ENCODE measurements around the gene PTDSS2.
A peak's percentile ranks its signal among the peaks of the same experiment; 100 is the strongest.

Gene PTDSS2

DNA sequence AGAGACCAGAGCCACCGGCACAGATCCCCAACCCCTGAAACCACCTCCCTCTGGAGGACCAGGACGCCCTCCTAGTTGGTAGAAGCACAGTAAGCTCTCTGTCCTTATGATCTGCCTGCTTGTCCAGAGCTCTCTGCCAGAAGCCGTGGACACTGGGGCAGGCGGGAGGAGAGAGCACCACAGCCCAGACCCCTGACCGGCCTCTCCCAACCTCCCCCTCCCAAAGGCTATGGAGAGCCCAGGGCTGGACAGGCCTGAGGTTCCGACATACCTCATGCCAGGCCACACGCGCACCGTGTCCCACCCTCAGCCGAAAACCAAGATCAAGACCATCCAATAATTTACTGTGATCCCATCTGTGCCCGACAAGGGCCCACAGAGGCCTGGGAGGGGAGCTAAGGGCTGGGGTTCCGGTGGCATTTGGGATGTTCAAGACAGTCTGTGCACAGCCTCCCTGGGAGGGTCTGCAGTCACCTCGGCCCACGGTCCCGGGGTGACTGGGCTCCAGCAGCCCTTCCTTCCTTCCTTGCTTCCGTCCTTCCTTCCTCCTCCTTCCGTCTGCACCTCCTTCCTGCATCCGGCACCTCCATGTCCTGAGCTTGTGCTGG, 81.9 kb downstream of the PTDSS2 start:
- DNase-seq (ENCODE audit: low spot score) = no peak

GRCh38 chr11:532527-532985, 82.5 kb downstream of the PTDSS2 start:
- no peak for DNase-seq (ENCODE audit: low spot score)

- no peak for DNase-seq (ENCODE audit: low spot score)
Measured at GRCh38 chr11:532986-533585, 83.0 kb downstream of the PTDSS2 start.

- DNase-seq (ENCODE audit: low spot score) = no peak
Measured at GRCh38 chr11:533586-534395, 83.7 kb downstream of the PTDSS2 start.

DNA sequence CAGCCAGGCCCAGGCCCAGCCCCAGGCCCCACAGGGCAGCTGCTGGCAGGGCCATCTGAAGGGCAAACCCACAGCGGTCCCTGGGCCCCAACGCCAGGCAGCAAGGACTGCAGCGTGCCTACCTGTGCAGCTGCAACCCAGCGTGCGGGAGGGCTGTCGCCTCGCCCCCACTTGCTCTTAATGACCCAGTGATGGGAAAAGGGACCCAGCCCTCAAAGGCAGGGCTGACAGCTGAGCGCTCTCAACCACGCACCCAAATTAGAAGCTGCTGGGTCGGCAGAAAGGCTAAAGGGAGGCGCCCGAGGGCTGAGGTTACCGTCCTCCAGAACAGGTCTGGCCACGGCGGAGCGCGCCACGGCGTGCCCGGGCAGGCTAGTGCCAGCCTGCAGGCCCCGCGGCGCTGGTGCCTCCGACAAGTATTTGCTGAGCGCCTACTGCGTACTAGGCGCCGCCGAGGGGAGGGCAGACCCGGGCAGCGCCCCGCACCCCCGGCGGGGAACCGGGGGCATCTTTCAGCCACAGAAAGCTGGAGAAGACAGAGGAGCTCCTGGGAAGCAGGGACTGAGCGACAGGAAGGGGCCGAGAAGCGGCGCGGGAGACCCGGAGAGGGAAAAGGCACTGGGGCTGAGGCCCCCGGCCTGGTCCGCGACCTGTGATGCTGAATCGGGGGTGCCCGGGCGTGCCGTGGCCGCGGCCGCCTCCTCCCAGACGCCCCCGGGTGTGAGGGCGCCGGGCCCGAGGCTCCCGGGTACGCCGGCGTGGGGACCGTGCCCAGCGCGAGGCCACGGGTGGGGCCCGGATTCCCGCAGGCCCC, 84.5 kb downstream of the PTDSS2 start:
- peak; percentile 47 for DNase-seq (ENCODE audit: low spot score)

DNA sequence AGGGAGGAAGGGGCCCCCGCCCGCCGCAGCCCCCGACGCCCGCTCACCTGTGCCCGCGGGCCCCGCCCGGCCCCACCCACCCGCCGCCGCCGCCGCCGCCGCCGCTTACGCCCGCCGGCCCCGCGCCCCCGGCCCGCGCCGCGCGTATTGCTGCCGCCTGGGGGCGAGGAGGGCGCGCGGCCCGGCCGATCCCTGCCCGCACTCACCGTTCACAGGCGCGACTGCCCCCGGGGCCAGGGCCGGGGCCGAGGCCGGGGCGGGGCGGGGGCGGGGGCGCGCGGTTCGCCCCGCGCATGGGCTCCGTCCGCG, 85.1 kb downstream of the PTDSS2 start:
- no peak for DNase-seq (ENCODE audit: low spot score)

DNA sequence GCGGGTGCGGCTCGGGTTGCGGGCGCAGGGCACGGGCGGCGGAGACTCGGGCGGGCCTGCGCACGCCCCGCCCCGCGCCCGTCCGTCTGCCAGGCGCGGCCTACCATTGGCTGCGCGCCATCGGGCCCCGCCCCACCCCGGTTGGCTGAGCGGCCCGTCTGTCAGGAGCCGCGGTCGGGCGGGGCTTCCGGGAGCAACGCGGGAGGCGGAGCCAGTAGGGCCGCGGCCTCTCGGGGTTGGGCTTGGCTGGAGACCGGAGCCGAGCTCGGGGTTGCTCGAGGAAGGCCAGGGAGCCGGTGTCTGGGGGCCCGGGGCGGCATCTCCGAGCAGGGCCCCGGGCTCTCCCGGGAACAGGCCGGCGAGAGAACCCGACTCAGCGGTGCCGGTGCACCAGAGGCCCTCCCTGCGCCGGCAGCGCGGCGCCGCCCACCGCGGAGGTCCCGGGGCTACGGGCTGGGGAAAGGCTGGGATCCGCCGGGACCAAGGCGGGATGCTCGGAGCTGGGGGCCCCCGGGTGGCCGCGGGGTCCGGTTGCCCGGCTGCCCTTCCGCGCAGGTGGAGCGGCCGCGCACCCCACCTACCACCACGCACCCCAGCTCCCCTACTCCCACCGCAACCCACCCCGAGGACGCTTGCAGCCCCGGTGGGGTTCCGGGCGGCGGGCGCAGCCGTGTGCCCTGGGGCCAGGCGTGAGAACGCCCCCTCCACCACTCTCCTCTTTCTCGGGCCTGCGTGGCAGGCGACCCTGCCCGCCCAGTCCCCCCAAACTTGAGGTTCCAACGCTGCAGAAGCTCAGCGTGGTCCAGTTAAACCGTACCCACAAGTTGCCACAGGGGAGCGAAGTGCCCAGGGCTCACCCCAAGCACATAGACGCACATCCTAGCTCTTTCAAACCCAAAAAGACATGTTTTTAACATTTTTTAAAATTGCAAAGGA, 85.7 kb downstream of the PTDSS2 start, which contains the start of gene HRAS:
TSS of gene HRAS (minus strand) at position 58 of the 936 bp plus-strand sequence.
- peak; percentile 95 for DNase-seq (ENCODE audit: low spot score)

DNA sequence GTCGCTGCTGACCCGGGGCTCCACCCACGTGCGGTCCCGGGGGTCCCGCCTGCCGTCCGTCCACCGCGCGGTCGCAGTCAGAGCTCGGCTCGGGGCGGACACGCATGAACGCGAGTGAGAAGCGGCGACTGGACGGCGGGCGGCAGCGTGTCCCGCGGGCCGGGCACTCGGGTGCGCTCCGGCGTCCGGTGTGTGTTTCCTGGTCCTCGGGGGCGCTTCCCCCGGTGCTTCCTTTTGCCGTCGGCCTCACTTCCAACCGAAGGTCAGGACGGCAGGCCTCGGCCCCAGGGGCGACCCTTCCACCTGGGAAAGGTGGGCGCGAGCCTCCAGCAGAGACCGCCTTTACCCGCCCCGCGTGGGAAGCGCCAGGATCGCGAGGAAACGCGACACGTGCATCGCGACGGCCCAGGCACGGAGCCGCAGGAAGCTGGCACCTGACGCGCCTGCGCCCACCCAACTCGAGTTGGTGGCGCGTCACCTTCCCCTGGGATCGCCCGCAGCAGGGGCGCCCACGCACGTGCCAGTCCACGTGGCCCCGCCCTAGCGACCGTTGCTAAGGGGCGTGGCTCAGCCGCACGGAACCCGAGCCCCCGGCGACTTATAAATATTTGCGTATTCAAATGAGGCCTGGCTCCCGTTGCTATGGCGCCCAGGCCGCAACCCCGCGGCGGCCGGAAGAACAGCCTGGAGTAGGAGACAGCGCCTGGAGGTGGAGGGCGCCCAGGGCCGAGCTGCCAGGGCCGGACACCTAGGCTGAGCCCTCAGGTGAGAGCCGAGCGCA, 87.0 kb downstream of the PTDSS2 start, which contains the start of gene LRRC56:
TSS of gene LRRC56 (plus strand) at position 687 of the 781 bp plus-strand sequence. CDS start 3,158 bp downstream, outside the sequence.
- peak; percentile 98 for DNase-seq (ENCODE audit: low spot score)

DNA sequence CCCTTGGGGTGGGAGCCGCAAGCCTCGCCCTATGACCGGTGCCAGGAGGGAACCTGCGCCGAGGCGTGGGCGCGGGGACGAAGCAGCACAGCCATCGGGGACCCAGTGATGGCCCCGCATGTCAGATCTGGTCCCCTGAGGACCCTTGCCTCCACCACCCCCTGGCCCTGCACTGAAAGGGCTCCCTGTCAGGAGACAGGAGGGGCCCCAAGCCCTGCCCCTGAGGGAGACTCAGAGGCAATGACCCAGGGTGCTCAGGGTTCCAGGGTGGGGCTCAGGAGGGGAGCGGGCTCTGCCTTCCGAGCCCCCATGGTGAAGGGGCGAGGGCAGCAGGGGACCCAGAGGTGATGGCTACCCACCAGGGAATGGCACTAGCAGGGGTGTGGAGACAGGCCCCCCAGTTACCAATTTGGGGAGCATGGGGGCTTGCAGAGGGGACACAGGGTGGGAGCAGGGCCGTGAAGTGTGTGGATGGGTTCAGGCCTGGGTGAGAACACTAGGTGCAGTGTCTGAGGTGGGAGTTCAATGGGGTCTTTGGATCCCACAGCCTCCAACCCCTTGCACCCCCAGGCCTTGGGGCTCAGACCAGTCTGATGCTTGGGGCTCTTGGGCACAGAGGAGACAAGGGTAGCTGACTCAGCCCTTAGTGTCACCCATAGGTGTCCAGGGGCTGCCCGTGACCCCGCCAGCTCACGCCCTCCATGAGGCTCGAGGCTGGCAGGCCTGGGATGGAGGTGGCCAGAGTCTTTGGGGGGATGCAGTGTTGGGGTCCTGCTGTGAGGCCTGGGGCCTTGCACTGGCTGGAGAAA, 87.7 kb downstream of the PTDSS2 start:
- DNase-seq (ENCODE audit: low spot score) = no peak

DNA sequence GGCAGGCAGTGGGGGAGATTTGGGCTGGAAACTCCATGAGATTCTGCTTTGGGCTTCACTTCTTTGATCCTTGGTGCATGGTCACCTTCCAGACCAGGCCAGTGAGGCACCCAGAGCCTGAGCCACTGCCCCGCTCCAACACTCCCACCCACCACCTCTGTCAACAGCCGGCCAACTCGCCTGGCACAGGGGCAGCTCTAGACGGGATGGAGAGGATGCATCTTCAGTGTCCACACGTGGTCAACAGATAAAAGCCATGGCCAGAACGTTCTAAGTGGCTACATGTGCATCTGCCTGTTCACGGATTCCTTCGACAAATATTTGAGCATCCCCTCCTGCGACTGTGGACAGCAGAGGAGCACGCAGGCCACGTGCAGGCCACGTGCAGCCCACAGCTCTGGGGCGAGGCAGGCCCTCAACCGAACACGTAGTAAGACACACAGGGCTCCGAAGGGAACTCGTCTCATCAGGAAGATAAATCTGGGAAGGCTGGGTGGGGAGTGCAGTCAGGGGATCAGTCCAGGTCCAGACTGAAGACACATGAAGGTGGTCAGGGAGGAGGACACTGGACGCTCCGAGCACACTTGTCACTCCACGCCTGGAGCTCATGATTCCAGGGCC, 88.5 kb downstream of the PTDSS2 start:
- DNase-seq (ENCODE audit: low spot score) = no peak

DNA sequence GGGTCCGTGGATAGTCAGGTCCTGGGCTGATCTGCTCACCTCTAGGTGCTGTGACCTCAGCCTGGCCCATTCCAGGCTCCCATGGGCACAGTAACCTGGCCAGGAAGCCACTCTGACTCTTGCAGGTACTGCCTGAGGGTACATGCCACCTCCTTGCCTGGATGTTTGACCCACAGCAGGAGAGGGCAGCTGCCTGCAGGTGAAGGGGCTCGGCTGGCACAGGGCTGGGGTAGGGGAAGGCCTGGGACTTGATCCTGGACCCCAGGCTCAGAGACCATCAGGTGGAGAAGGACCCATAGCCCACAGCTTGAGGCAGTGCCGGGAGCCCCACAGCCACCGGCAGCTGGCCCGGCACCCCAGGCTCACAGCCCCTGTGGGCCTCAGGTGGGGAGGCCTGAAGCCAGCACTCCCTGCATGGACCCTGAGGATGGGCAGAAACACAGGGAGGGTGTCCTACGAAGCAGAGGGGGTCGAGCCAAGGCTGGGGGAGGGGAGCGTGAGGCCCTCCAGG, 89.9 kb downstream of the PTDSS2 start:
- no peak for DNase-seq (ENCODE audit: low spot score)

All from NAMALWA (cell line).